Activated T-cell treated with anti-CD3 and anti-CD28 coated beads, Interleukin-2, amount 50 U/mL, for 48 hours (primary cell): ENCODE measurements around the gene WNT9A.

Experiments
- DNase-seq, 2 experiments: peaks; one replicate each; pipeline ENCODE4 v3.0.0-alpha.2; 2020

The WNT9A gene

GRCh38 chr1:227941509-227942020, 6.2 kb downstream of the WNT9A start:
- DNase-seq, result no peak

DNA sequence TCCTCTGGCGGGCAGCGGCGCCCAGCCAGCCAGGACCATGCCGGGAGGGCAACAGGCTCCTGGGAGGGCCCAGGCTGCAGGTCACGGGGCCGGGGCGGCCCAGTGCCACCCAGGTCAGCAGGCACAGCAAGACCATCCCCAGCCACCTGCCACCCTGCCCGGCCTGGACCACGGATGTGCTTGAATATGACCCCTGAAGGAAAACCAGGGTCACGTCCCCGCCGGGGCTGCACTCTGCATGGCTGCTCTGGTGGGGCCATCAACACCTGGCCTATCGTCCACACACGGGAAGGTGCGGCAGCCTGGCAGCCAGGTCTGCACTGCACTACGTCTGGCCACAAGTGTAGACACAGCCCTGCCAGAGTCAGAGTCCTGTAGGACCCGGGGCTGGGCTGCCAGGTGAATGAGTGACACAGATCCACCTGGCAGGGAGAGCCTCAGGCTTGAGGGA, 6.9 kb downstream of the WNT9A start:
- no peak for DNase-seq

GRCh38 chr1:227939791-227940771, 7.7 kb downstream of the WNT9A start:
- no peak for DNase-seq

GRCh38 chr1:227938911-227939790, 8.6 kb downstream of the WNT9A start:
- DNase-seq, result no peak

DNA sequence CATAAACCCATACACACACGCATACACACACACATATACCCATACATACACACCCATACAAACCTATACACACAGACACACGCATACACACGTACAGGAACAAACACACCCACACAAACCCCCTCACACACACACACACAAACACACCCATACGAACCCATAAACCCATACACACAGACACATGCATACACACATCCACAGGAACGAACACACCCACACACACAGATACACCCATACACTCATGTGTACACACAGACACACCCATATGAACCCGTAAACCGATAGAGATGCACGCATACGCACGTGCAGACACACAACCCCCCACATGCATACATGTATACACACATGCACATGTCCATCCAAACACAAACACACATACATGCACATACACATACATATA, 9.5 kb downstream of the WNT9A start:
- no peak for DNase-seq

- DNase-seq, result no peak
Observed at GRCh38 chr1:227937838-227938145, 9.9 kb downstream of the WNT9A start.

DNA sequence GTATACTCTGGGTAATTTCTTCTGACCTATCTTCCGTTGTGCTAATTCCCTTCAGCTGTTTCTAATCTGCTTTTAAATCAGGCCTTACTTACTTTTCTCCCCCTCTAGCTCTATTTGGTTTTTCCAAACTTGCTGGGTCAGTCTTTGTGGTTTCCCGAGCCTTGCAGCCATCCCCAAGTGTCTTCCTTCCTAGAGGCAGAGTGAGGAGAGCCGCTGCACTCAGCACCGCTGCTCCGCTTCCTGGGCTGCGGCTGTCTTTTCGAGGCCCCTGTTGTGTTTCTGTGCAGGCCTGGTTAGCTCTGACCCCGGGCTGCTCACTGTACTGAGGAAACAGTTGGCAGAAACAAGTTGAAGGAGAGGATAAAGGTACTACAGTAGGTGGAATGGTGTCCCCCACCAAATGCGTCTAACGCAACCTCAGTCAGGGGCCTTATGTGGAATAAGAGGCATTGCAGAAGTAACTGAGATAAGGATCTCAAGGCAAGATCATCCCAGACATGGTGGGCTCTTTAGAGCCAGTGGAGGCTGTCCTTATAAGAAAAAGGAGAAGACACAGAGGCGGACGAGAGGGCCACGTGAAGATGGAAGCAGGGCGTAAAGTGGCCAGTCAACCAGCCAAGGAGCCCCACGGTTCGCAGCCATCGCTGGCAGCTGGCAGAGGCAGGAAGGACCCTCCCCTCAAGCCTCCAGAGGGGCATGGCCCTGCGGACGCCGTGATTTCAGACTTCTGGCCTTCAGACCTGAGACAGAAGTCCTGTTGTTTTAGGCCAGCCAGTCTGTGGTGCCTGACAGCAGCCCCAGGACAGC, 10.5 kb downstream of the WNT9A start:
- DNase-seq, result no peak

- no peak for DNase-seq
Observed at GRCh38 chr1:227935826-227936225, 11.9 kb downstream of the WNT9A start.

- peak; percentile 65 to 75 for DNase-seq
Observed at GRCh38 chr1:227934476-227935313, 13.0 kb downstream of the WNT9A start.

GRCh38 chr1:227929751-227930472, 17.8 kb downstream of the WNT9A start:
- no peak for DNase-seq

- DNase-seq, result no peak
Observed at GRCh38 chr1:227928811-227929375, 18.8 kb downstream of the WNT9A start.

- DNase-seq, result no peak
Observed at GRCh38 chr1:227927971-227928741, 19.6 kb downstream of the WNT9A start.

- no peak for DNase-seq
Observed at GRCh38 chr1:227926896-227927885, 20.5 kb downstream of the WNT9A start.

GRCh38 chr1:227926216-227926791, 21.4 kb downstream of the WNT9A start:
- no peak for DNase-seq

- DNase-seq, result no peak
Observed at GRCh38 chr1:227925582-227926198, 22.0 kb downstream of the WNT9A start.

- DNase-seq, result no peak
Observed at GRCh38 chr1:227924833-227925574, 22.7 kb downstream of the WNT9A start.
